ENCODE data around the gene SEL1L3.

DNA sequence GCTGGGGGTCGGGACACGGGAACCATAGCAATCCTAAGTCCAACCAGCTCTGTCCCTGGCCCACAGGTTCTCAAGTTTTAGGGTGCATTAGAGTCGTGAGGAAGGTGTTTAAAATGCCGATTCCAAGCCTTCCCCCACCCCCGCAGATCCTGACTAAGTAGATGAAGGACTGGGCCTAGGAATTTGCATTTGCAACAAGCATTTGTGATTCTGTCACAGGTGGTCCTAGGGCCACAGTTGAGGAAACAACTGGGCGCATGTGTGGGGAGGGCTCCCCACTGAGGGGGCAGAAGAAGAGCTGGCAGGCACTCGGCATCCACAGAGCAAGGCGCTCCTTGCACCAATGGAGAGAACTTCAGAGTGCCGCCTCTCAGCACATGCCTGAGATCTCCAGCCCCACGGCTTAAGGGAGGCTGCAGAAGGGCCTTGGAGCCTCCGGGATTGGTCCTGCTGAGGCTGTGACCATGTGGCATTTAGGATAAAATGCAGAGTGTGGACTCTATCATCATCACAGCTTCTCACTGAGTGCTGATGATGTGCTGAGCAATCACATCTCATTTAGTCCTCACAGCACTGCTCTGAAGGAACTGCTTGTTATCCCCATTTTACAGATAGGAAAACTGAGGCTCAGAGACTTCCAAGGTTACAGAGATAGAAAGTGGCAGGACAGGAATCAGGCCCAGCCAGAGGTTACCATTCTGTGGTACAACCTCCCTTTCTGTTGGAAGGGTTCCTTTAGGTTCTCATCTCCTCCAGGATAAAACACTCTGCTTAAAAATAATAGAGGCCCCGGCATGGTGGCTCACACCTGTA is 16.7 kb downstream of the SEL1L3 start:
- TF ChIP-seq, protein P1, sequence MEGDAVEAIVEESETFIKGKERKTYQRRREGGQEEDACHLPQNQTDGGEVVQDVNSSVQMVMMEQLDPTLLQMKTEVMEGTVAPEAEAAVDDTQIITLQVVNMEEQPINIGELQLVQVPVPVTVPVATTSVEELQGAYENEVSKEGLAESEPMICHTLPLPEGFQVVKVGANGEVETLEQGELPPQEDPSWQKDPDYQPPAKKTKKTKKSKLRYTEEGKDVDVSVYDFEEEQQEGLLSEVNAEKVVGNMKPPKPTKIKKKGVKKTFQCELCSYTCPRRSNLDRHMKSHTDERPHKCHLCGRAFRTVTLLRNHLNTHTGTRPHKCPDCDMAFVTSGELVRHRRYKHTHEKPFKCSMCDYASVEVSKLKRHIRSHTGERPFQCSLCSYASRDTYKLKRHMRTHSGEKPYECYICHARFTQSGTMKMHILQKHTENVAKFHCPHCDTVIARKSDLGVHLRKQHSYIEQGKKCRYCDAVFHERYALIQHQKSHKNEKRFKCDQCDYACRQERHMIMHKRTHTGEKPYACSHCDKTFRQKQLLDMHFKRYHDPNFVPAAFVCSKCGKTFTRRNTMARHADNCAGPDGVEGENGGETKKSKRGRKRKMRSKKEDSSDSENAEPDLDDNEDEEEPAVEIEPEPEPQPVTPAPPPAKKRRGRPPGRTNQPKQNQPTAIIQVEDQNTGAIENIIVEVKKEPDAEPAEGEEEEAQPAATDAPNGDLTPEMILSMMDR (conservative IDR thresholded peaks at IDR 0.05; ENCODE audit: low read length), result no peak
- TF ChIP-seq EZH2phosphoT487 (IDR thresholded peaks at IDR 0.05; ENCODE audit: borderline replicate concordance, low read depth, low read length), result no peak

Measured in OCI-LY7 (cell line).